ENCODE results near the gene SERPINB7.

SERPINB7 gene

DNA sequence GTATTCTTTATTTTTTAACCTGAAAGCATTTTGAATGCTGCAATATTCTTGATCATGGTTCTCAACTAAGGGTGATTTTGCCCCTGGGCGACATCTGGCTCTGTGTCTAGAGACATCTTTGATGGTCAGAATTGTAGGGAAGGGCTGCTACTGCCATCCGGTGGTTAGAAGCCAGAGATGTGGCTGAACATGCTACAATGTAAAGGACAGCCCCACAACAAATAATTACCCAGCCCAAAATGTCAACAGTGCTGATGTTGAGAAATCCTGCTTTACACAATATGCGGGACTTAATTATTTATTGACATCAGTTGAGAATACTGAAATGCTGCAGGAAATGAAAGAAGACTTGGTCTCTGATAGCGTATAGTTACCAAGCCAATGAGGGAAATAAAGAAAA is 74.8 kb downstream of the SERPINB7 start:
- peak; percentile 41 for DNase-seq

- no peak for DNase-seq
These were observed 75.4 kb downstream of the SERPINB7 start for GRCh38 chr18:63850636-63851035.
